ENCODE measurements around the gene PMP22. TPM values are rescaled to one million over a fixed set of nuclear protein-coding genes. Genes with fewer than 3 reads are reported as not detected.

Gene PMP22
- polyA plus RNA-seq (2012; ENCODE audit: insufficient read depth, insufficient read length, low read depth), result 71.2 TPM

GRCh38 chr17:15265131-15265530, at the start of gene PMP22:
Gene PMP22 (minus strand): TSS chr17:15265326. CDS start chr17:15260727, 4,599 bp downstream.
- H3K4me3 ChIP-seq (ENCODE audit: low read depth, low read length), result no peak within 1 kb of the TSS
- TF ChIP-seq CTCF (IDR thresholded peaks at IDR 0.05; ENCODE audit: low read depth, low read length), result no peak
- no peaks in the 10 kb centered on the region for H3K9me3 ChIP-seq
- H3K27me3 ChIP-seq, result no peaks in the 10 kb centered on the region
- no peak for DNase-seq
- H3K36me3 ChIP-seq, result no peaks in the 10 kb centered on the region
- no peaks in the 10 kb centered on the region for H3K4me1 ChIP-seq

GRCh38 chr17:15311996-15312395, 46.9 kb upstream of the PMP22 start:
- DNase-seq, result no peak
- Histone ChIP-seq H3K4me1 (no peaks in the 10 kb centered on the region), H3K27me3 (no peaks in the 10 kb centered on the region), H3K36me3 (no peaks in the 10 kb centered on the region), H3K4me3 (ENCODE audit: low read depth, low read length) (no peak overlapping the region), H3K9me3 (no peaks in the 10 kb centered on the region)
- no peak for TF ChIP-seq CTCF (IDR thresholded peaks at IDR 0.05; ENCODE audit: low read depth, low read length)

GRCh38 chr17:15309793-15310192, 44.7 kb upstream of the PMP22 start:
- no peak for TF ChIP-seq CTCF (IDR thresholded peaks at IDR 0.05; ENCODE audit: low read depth, low read length)
- H3K4me3 ChIP-seq (ENCODE audit: low read depth, low read length), result no peak overlapping the region
- no peaks in the 10 kb centered on the region for H3K4me1 ChIP-seq
- H3K9me3 ChIP-seq, result no peaks in the 10 kb centered on the region
- H3K36me3 ChIP-seq, result no peaks in the 10 kb centered on the region
- no peaks in the 10 kb centered on the region for H3K27me3 ChIP-seq
- no peak for DNase-seq

- no peak overlapping the region for H3K4me3 ChIP-seq (ENCODE audit: low read depth, low read length)
- DNase-seq, result no peak
- H3K36me3 ChIP-seq, result no peaks in the 10 kb centered on the region
- no peaks in the 10 kb centered on the region for H3K9me3 ChIP-seq
- H3K4me1 ChIP-seq, result no peaks in the 10 kb centered on the region
- H3K27me3 ChIP-seq, result no peaks in the 10 kb centered on the region
- no peak for TF ChIP-seq CTCF (IDR thresholded peaks at IDR 0.05; ENCODE audit: low read depth, low read length)
These were observed 44.1 kb upstream of the PMP22 start for GRCh38 chr17:15309236-15309635.

GRCh38 chr17:15308758-15309157, 43.6 kb upstream of the PMP22 start:
- DNase-seq, result no peak
- H3K36me3 ChIP-seq, result no peaks in the 10 kb centered on the region
- TF ChIP-seq CTCF (IDR thresholded peaks at IDR 0.05; ENCODE audit: low read depth, low read length), result no peak
- H3K4me1 ChIP-seq, result no peaks in the 10 kb centered on the region
- H3K9me3 ChIP-seq, result no peaks in the 10 kb centered on the region
- H3K27me3 ChIP-seq, result no peaks in the 10 kb centered on the region
- no peak overlapping the region for H3K4me3 ChIP-seq (ENCODE audit: low read depth, low read length)

- no peak for DNase-seq
- Histone ChIP-seq H3K36me3 (no peaks in the 10 kb centered on the region), H3K27me3 (no peaks in the 10 kb centered on the region), H3K9me3 (no peaks in the 10 kb centered on the region), H3K4me1 (no peaks in the 10 kb centered on the region), H3K4me3 (ENCODE audit: low read depth, low read length) (no peak overlapping the region)
- no peak for TF ChIP-seq CTCF (IDR thresholded peaks at IDR 0.05; ENCODE audit: low read depth, low read length)
These were observed 42.6 kb upstream of the PMP22 start for GRCh38 chr17:15307710-15308111.

Data from BE2C (cell line).